Measurements from ENCODE around the gene PDE8A.
"Not testable (repeated sequence)": the region's sequence is repeated elsewhere in the genome, so short reads cannot be mapped to it uniquely, and the experiment has no call there.

PDE8A gene

GRCh38 chr15:85010071-85010385 is 28.4 kb downstream of the PDE8A start:
- no peak for DNase-seq (ENCODE audit: low spot score)

- DNase-seq (ENCODE audit: low spot score) = no peak
Measured at GRCh38 chr15:85010386-85011159, 28.9 kb downstream of the PDE8A start.

DNA sequence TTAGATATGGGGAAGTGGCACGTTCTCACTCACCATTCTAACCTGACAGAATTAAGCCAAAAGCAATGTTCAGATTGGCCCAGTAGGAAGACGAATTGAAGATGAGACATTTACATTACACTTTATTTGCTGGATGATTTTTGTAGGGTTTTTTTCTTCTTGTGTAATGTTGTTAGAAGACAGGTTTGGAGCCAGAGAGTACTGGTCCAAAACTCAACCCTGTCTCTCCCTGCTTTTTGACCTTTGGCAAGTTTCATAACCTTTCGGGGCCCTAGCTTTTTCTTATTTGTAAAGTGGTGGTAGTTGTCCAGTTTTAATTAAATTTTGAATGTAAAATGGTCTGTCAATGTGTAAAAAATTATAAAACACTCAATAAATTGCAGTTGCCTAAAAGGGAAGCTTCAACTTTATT is 29.5 kb downstream of the PDE8A start:
- DNase-seq (ENCODE audit: low spot score) = no peak

DNA sequence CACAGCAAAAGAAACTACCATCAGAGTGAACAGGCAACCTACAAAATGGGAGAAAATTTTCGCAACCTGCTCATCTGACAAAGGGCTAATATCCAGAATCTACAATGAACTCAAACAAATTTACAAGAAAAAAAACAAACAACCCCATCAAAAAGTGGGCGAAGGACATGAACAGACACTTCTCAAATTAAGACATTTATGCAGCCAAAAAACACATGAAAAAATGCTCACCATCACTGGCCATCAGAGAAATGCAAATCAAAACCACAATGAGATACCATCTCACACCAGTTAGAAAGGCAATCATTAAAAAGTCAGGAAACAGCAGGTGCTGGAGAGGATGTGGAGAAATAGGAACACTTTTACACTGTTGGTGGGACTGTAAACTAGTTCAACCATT is 30.1 kb downstream of the PDE8A start:
- not testable (repeated sequence) for DNase-seq (ENCODE audit: low spot score)

GRCh38 chr15:85013785-85014184 is 32.1 kb downstream of the PDE8A start:
- no peak for DNase-seq (ENCODE audit: low spot score)

- no peak for DNase-seq (ENCODE audit: low spot score)
Measured at GRCh38 chr15:85014932-85015331, 33.3 kb downstream of the PDE8A start.

DNA sequence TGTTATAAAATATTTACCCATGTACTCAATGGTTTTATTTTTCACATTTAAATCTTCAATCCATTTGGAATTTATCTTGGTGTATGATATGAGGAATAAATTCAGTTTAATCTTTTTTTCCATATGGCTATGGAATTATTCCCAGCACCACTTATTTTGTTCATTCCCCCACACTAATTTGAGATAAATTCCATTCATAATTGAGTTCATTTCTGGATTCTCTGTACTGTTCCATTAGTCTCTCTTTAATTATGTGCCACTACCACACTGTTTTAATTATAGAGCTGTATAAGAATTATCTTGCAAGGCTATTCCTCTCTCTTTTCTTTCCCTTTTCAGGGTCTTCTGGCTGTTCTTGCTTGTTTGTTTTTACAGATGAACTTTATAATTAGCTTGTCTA is 34.6 kb downstream of the PDE8A start:
- no peak for DNase-seq (ENCODE audit: low spot score)

- DNase-seq (ENCODE audit: low spot score) = no peak
Measured at GRCh38 chr15:85019815-85020590, 38.3 kb downstream of the PDE8A start.

GRCh38 chr15:85021409-85021808 is 39.8 kb downstream of the PDE8A start:
- no peak for DNase-seq (ENCODE audit: low spot score)

DNA sequence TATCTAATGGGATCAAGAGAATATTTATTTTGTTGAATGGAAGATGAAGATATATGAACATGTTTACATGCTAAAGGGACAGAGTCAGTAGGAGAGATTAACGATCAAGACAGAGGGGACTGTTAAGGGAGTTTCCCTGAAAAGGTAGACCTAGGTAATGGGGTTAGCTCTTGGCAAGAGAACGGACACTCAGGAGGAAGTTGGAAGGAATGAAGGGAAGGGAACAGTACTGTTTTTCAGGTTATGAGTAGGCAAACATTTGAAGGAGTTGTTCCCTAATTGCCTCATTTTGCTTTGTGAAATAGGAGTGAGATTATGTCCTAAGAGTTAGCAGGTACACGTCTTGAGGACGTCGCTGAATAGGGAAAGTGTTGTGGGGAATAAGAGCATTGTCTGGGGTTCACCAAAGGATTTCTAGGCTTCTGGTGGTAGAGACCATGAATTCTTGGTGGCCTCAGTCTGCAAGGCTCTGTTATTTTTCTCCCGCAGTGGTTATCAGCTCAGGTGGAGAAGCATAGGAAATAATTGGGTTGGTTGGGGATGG is 41.3 kb downstream of the PDE8A start:
- no peak for DNase-seq (ENCODE audit: low spot score)

DNA sequence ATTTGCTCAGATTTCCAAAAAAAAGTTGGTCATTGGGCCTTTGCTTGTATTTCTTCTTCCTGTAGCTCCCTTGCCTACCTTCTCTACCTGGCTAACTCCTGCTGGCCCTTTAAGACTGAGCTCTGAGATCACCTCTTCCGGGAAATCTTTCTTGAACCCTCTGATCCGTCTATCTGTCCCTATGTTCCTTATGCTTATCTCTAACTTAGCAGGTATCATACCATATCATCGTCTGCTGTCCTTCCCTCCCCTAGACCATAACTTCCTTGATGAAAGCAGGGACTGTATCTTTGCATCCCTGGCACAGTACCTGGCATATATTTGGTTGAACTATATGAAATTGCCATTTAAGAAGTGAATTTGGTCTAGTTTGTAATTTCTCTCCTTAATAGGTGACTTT is 42.3 kb downstream of the PDE8A start:
- DNase-seq (ENCODE audit: low spot score) = no peak

DNA sequence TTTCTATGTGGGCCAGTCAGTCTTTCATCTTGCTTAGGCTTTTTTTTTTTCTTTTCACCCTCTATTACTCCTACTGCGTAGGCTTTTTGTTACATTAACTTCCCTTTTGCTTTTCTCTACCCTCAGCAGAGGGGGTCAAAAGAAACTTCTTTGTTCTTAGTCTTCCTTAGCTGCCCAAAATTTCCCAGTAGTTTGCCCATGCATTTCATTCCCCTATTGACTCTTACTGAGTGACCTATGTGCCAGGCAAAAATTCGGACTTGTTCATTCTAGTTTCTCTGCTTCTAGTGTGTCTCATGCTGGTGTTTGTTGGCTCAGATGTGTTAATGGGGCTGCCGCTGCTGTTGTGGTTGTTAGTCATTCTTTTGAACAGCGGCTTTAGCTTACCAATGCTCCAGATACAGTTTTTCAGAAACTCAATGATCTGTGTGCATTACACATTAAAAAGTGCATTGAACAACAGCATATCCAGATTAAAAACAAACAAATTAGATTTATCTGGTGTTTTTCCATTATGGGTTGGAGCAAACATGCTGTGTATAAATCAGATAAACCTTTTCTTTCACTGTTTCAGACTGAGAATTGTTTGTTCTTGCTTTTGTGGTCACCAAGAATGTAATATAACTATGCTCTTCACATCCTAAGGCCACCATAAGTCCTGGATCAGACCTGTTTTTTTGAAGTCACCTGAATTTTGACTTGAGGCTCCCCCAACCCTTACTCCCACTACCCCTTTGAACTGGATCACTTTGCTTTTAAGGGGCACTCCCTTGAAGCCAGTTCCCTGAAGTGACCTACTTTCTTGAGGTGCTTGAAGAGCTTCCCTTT is 43.1 kb downstream of the PDE8A start:
- no peak for DNase-seq (ENCODE audit: low spot score)

- DNase-seq (ENCODE audit: low spot score) = no peak
Measured at GRCh38 chr15:85025516-85026251, 44.0 kb downstream of the PDE8A start.

DNA sequence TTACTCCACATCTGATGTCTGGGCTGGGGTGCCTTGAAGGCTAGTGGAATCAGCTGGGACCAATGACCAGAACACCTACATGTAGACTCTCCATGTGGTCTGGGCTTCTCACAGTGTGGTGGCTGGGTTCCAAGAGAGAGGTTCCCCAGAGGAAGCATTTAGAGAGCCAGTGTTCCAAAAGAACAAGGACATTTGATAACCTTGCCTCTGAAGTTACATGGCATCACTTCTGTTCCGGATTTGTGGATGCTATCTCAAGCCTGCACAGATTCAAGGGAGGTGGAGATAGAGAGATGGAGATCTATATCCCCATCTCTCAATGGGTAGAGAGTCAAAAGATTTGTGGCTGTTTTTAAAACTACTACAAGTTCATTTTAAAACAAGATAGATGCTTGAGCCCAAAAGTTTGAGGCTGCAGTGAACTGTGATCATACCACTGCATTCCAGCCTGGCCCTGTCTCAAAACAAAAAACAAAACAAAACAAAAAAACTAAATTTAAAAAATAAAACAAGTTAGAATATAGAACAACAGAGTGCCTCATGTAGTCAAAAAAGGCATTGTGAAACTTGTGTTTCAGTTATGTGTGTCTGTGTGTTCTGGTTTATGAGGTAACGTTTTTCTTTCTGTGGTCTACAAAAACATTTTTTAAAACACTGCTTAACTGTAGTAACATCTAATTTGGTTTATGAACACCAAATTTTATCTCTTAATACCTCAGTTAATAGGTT is 44.8 kb downstream of the PDE8A start:
- no peak for DNase-seq (ENCODE audit: low spot score)

DNA sequence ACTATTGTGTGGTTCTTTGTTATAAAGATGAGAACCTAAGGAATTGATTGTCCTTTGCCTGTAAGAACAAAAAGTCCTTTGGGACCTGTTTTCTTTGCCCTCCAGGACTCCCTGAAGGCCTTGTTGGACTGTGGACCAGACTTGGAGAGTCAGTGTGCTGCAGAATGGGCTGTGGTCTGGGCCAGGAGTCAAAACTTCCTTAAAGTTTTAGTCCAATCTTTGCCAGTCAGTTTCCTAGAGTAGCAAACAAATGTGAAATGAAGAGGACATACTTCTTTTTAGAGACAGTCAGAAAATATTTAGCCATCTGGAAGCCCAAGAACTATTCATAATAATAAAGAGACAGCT is 45.4 kb downstream of the PDE8A start:
- DNase-seq (ENCODE audit: low spot score) = no peak

DNA sequence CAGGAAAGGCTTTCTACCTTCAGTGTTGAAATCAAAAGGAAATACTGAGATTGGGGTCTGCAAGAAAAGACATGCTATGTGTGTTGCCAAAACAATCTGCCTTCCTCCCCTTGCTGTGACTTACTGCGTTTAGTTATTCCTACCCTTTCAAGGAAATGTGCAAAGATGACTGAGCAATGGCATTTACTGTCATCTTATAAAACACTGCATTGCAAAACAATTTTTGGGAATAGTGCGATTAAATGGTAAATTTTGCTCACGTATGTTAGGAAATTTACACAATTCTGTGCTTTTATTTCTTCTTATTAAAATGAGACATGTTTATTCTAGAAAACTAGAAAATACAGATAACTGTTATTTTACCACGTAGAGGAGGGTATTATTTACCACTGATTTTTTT is 45.8 kb downstream of the PDE8A start:
- no peak for DNase-seq (ENCODE audit: low spot score)

DNA sequence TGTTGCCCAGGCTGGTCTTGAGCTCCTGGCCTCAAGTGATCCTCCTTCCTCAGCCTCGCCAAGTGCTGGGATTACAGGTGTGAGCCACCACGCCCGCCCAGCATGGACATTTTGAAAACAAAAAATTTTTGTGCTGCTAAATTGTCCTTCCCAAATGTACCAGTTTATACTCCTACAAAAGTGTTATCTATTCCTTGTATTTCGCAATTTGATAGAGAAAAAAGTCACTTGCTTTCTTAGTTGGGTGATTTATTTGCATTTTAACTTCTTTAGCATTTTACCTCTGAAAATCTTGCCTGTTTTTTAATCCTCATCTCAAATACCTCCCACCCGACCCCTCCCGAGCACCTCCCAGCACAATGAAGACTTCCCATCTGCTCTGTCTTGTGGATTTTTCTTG is 46.8 kb downstream of the PDE8A start:
- no peak for DNase-seq (ENCODE audit: low spot score)

DNA sequence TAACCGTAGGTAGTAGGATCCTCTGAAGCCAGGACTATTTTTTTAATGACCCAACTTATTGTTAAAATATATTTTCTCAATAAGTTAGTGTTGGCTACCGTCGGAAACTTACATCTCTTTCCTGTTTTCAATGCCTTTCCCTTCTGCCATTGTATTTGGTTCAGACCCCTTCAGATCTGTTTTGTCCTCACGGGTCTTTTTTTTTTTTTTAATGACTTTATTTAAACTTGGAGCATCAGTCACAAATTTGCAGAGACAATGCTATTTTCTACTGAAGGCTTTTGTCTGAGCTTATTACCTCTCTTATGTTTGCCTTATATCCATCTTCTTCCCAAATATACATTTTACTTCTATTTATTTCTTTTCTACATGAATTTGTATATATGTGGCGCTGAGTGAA is 47.6 kb downstream of the PDE8A start:
- DNase-seq (ENCODE audit: low spot score) = no peak

- DNase-seq (ENCODE audit: low spot score) = no peak
Measured at GRCh38 chr15:85030301-85030929, 48.8 kb downstream of the PDE8A start.

- no peak for DNase-seq (ENCODE audit: low spot score)
Measured at GRCh38 chr15:85031086-85031943, 49.7 kb downstream of the PDE8A start.

Data from hematopoietic multipotent progenitor cell treated with erythropoietin and hydrocortisone succinate and interleukin-3 and kit ligand, for 15 days (in vitro differentiated cells).